Right forelimb (tissue), 1 donor: ENCODE data around the gene HRC.
"Not testable (repeated sequence)": the region's sequence is repeated elsewhere in the genome, so short reads cannot be mapped to it uniquely, and the experiment has no call there.

Source experiments
- DNase-seq: peaks from one replicate; pipeline ENCODE4 v3.0.0-alpha.2; 2018

The HRC gene

DNA sequence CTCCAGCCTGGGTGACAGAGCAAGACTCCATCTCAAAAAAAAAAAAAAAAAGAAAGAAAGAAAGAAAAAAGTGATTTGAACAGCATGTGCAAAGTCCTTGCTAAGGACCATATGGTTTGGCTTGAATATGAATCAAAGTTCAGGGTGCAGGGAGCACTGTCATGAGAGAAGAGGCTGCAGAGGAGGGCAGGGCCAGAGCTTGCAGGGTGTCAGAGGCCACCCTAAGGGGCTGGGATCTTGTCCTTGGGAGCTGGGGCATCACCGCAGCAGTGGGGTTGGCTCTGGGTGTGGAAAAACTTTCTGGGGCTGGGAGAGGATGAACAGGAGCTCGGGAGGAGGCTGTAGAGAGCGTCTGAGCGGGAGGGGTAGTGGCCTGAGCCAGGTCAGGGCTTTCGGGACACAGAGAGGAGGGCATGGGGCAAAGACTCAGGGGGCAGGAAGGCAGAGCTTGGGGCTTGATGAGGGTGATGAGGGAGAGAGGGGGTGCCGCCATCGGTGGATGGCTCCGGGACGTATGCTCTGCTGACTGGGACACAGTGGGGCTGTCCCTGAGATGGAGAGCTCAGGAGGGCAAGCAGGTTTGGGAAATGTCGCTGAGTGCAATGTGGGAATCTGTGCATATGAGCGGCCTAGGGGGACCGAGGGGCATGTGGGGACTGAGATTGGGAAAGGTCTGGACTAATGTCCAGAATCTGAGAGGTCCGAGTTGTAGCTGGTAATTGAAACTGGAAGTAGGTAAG, 5.4 kb upstream of the HRC start:
- no peak for DNase-seq

DNA sequence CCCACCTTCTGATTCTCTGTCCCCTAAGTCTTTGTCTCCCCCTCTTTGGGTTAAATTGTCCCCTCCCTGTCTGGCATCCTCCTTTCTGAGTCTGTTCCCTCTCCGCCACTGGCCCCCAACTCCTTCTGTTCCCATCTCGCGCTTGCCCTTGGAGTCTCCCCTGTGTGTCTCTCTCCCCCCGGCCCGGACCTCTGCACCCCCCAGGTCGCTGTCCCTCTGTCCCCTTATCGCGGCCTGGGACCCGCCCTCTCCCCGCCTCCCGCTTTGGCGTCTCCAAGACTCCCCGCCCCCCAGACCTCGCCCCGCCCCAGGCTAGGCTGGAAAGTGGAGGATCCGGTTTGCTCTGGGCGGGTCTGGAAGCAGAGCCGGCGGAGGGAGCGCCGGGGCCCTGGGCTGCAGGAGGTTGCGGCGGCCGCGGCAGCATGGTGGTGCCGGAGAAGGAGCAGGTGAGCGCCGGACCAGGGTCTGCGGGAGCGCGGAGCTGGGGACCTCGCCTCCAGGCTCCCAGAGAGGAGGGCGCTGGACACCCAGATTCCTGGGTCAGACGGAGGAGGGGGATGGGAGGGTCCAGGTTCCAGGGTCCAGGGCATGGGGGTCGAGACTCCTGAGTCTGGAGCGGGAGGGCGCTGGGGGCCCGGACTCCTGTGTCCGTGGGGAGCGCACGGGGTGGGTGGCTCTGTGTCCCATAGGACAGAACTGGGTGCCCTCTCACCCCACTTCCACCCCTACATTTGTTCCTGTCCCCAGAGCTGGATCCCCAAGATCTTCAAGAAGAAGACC, 2.4 kb upstream of the HRC start, which contains the start of gene TRPM4:
TRPM4 (plus strand) TSS at position 348 of the 780 bp plus-strand sequence; CDS start at position 423, 75 bp downstream.
- DNase-seq, result peak; percentile 91

DNA sequence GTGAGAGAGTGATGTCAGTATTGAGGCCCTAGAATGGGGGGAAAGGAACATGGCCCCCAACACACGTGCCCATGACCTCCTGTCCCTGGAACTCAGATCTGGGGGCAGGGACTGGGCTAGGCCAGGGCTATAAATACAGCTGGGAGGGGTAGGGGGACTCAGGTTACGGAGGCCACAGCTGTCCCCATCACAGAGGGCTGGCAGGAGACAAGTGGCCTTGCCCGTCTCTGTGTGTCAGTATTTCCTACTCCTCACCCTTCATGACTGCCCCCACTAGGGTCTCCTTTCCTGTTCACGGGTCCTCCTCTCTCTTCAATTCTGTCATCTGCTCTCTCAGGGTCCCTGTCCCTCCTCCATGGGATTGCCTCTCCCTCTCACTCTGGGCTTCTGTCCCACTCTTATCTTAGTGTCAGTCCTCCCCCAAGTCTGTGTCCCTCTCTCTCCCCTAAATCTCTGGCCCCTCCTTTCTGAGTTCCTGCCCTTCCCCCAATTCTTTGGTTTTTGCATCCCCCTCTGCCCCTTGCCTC, 687 bp upstream of the HRC start:
- peak; percentile 66 for DNase-seq

DNA sequence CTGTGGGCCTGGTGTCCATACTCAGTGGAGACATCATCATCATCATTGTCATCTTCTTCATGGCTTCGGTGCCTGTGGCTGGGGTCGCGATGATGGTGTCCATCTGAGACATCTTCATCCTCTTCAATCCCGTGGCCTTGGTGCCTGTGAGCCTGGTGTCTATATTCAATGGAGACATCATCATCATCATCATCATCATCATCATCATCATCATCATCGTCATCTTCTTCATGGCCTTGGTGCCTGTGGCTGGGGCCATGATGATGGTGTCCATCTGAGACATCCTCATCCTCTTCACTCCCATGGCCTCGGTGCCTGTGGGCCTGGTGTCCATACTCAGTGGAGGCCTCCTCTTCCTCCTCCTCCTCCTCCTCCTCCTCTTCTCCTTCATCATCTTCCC, 917 bp downstream of the HRC start:
- DNase-seq, result no peak

DNA sequence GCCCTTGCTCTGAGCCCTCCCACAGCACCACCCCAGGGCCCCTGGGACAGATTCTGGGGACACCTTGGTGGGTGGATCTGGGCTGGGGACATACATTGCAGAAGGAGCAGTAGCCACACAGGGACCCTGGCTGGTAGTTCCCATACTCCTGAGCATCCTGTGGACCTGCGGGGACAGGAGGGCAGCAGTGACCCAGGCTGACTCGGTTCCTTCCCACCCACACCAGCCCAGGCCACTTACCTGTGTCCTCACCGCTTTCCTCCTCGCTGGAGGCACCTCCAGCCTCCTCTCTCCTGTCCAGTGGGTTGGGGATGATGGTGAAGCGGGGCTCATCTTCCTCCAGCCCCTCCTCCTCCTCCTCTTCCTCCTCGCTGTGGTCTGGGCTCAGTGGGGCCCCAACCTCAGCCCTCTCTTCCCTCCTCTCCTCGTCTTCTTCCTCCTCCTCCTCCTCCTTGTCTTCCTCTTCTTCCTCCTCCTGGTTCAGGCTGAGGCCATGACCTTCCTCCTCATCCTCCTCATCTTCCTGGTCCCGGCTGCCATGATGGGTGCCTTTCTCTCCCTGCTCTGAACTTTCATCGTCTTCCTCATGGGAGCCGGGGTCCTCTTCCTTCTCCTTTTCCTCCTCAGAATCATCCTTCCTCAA, 1.9 kb downstream of the HRC start:
- DNase-seq, result no peak

DNA sequence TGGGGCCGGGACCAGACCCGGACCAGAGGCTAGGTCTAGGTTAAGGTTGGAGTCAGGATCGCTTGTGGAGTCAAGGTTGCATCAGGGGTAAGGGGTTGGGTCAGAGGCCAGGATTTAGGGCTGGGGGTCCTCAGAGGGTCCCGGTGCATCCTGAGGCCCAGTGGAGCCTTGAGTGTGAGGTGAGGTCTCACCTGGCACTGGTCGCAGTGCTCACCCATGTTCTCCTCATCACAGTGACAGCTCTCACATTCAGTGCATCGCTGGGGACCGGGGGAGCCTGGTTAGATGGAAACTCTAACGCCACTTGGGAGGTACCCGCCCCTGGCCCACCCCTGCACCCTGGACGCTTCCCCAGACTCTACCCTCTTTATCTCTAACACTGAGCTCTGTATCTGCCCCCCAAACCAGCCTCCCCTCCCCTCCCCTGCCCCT, 3.1 kb downstream of the HRC start:
- no peak for DNase-seq

DNA sequence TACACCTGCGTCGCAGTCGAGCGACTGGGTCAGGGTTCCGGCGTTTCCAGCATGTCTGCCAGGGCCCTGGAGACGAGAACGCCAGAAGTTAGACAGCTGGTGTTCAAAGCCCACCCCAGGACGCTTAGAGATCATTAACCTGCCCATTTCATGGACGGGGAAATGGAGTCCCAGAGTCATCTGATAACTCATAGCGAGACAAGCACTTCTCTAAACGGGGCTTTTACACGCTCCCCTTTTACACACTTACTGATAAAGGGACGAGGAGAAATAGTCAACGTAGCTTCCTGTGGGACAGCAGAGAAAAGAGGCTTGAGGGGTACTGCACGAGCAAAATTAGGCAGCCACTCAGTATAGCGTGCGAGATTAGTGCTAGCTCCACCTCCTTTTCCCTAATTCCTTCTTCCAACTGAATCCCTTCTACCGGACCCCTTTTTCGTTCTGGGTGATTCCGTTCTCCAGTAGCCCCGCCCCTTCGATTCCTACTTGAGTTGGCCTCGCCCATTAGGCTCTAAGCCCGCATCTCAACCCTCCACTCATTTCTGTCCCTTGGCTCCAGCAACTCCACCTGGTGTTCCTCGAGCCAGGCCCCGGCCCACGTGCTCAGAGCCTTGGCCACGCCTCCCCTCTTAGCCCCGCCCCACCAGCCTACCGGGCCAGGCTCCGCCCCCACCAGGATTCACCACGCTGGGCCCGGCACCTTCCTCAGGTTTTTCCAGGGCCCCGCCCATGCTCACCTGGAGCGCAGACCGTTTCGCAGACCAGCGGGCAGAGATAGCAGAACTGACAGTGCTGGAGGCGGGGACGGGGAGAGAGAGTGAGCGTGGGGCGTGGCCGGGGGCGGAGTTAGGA, 3.7 kb downstream of the HRC start:
- DNase-seq, result peak; percentile 72

DNA sequence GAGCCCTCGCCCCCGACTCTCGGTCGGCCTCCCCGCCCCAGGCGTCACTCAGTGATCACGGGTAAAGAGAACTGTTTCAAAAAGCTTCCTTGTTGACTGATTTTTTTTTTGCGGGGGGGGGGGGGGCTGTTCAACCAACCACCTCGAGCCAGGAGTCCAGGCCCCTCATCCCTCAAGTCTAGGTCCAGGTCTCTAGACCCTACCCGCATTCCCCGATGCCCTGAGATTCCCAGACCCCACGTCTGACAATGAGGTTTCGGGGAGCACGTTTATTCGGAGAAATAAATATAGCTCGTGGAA, 4.3 kb downstream of the HRC start:
- DNase-seq, result no peak

DNA sequence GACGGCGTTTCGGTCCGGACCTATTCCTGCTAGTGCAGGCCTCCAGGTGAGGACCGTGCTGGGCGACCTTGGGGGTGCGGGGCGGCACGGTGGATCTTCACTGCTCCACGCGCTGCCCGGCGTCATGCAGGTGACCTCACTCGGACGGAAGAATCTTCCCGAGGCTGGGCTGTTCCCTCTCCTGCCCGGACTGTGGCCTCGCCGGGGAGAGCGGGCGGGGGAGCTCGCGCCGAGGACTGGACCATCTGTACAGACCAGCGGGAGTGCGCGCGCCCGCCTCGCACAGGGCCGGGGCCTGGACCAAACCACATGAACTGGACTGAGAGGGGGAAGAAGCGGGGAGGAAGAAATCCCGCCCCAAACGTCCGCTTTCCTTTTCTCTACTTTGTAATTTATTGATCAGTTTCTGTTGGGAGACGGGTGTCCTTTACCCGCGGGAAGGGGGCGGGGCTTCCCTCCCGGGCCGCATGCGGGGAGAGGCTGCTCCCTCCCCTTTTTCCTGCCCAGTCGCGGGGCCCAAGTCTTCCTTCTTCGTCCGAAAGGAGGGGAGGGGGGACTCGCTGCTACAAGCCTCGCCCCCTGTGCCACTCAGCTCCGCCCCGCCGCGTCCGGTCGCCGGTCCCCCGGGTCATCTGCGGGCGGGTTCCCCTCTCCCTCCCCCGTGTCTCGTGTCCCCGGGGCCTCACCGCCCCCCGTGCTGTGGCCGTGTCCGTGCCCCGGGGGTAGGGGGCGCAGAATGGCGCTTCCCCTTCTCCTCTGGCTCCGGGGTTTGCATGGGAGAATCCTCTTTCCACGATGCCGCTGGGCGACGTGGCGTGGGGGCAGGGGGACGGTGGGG, 4.9 kb downstream of the HRC start:
- DNase-seq, result peak; percentile 92

DNA sequence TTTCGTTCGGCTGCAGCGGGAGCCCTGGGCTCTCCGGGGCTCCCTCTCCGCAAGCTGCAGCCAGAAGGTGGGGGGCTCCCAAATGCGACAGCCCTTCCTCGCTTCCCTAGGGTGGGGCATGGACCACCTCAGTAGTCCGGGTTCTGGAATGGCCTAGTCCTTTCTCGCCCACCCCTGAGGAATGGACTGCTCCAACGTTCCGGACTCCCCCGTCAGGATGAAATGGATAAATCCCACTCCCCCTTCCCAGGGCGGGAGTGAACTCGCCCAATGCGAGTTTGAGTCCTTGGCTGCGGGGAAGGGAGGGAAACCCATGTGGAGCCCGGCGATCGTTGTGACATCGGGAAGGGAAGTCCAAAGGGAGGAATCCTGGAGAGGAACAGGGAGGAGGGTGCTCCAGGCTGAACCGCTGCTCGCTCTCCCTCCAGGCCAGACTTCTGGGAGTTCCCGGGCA, 5.5 kb downstream of the HRC start:
- peak; percentile 92 for DNase-seq

DNA sequence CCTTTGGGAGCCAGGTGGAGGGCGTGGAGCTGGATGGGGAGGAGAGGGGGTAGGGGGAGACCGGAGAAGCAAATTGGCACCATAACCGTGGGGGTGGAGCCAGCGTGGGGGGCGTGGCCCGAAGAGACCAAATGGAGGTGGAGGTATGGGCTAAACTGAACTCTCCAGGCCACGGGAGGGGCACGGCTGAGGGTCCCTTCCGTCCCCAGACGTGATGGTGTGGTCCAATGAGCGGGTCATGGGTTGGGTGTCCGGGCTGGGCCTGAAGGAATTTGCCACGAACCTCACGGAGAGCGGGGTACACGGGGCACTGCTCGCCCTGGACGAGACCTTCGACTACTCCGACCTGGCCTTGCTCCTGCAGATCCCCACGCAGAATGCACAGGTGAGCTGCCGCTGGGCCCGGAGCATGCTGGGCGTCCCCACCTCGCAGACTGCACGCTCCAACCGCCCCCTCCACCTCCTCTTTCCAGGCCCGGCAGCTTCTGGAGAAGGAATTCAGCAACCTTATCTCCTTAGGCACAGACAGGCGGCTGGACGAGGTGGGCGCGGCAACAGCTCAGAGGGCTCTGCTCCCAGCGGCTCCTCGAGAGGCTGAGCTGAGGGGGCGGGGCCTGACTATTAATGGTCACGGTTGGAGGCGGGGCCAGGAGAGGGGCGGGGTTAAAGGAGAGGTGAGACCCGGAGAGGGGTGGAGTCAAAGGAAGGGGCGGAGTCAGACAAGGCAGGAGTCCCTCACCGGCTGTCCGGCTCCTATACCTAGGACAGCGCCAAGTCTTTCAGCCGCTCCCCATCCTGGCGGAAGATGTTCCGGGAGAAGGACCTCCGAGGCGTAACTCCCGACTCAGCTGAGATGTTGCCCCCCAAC, 6.2 kb downstream of the HRC start:
- DNase-seq, result peak; percentile 96

DNA sequence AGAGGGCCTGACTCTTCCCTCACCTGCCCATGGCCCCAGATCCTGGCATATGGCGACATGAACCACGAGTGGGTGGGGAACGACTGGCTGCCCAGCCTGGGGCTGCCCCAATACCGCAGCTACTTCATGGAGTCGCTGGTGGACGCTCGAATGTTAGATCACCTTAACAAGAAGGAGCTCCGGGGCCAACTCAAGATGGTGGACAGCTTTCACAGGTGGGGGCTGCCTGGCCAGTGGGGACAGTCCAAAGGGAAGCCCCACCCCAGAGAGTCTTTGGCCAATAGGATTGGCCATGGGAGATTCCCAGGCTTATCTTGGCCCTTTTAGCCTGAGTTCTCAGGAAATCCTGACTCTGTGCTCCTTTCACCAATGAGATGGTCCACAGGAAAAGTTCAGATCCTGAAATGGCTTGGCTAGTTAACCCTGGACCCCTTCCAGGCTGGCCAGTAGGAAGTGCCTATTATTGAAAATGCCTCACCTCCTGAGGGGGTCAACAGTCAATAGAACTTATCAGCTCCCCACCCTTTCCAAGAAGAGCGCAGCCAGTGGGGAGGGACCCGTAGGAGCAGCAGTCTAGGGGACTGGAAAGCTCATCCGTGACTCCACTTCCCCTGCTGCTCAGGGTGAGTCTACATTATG, 7.0 kb downstream of the HRC start:
- no peak for DNase-seq

DNA sequence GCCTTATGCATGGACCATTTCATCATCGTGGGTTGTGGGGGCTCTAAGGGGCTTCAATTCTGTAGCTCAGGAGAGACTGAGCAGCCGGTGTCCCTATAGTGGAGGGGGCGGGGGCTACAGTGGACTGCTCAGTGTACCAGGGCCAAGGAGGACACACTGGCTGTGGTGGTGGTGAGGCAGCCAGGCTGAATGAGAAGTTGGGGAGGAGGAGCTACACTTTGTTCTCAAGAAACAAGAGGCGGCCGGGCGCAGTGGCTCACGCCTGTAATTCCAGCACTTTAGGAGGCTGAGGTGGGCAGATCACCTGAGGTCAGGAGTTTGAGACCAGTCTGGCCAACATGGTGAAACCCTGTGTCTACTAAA, 8.8 kb downstream of the HRC start:
- not testable (repeated sequence) for DNase-seq

DNA sequence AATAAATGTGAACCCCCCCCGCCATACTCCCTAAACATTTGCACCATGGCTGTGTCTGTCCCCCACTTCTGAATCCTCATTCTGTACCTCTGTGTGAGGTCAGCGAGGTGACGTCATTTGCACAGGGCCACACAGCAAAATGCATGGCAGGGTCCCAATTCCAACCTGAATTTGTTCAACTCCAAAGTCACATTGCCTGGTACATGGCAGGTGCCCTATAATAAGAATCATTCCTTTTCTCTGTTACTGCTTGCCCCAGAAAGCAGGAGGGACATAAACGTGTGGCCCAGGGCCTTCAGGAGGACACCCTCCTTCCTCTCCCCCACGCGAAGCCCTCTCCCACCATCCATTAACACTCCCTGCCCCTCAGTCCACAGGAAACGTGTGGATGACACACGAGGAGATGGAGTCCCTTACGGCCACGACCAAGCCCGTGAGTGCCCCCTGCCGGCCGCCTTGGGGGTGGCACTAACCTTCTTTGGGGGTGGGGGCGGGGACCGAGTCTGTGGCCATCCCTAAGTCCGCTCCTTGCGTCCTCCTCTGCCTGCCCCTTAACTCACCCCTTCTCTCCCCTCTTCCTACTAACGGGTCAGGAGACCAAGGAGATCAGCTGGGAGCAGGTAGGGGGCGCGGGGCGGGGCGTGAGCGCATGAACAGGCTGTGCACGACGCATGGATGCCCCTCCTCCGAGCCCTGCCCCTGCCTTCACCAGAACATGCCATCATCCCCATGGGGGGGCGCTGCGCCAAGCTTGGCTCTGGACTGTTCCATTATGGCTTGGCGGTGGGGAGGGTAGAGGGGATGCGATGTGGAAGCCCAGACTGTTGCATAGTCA, 9.4 kb downstream of the HRC start:
- DNase-seq, result peak; percentile 88

DNA sequence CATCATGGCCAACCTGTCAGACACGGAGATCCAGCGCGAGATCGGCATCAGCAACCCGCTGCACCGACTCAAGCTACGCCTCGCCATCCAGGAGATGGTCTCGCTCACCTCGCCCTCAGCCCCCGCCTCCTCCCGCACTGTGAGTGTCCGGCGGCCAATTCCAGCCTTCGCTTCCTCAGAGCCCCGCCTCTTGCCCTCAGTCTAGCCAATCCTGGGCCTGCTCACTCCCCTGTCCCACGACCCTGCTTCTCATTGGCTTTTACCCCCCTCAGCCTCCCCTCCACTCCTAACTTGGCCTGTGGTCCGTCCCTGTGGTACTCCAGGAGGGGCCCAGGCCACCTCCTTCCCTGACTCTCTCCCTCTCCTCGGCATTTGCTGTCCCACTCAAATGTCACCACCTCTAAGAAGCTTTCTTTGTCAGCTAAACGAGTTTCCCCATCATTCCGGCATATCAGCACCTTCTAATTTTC, 12.3 kb downstream of the HRC start:
- DNase-seq, result peak; percentile 89

DNA sequence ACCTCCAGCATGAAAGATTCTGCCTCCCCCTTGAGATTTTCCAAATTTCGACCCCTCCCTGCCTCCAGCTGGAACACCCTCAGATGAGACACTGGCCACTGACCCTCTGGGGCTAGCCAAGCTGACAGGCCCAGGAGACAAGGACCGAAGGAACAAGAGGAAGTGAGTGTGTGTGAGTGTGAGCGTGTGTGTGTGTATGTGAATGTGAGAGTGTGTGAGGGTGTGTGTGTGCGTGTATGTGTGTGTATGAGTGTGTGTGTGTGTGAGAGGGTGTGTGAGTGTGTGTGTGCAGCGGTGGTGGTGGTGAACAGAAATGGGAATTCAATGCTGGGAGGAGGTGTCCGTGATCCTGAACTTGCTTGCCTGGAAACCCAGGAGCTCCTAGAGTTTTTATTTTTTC, 13.8 kb downstream of the HRC start:
- DNase-seq, result no peak

DNA sequence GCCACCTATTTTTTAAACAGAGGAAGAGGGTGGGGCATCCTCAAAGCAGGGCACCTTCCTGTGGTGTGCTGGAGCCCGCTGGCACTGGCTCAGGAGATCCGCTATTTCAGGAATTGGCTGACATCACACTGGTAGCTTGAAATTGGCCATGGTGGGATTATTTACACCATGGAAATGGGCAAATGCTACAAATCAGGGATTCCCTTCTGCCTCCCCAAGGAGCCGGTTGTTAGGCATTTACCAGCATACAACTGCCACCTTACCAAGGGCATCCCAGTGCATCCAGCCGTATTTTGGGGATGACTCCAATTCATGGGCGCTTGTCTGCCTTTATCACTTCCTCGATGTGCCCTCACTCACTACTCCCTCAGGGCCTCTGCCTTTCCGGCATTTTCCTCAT, 14.2 kb downstream of the HRC start:
- no peak for DNase-seq

DNA sequence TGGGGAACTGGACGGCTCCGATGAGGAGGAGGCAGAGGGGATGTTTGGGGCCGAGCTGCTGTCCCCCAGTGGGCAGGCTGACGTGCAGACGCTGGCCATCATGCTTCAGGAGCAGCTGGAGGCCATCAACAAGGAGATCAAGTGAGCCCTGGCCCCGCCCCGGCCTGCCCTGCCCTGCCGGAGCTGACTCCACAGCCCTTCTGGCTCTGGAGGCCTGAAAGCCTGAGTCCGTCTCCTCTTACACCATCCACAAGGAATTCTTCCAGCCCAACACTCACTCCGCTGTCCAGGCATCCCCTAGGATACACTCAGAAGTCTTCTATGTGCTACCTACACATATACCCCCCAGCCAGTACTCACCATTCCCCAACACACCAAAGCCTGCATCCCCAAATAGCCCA, 18.4 kb downstream of the HRC start:
- no peak for DNase-seq

DNA sequence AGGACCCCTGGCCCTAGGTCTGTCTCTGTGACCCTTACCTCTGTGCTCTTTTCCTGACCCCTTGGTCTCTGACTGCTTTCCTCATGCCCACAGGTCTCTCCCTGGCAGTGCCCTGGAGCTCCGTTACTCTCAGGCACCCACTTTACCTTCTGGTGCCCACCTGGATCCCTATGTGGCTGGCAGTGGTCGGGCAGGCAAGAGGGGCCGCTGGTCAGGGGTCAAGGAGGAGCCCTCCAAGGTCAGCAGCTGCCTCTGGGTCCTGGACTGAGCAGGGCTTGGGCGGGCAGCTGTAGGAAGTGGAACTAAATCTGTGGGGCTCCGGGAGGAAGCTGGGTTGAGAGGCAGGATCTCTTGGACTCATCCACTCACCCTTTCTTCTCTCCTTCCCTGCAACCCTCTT, 19.5 kb downstream of the HRC start:
- DNase-seq, result no peak
